ENCODE results near the gene SESTD1. TPM values are rescaled to one million over a fixed set of nuclear protein-coding genes. Genes with fewer than 3 reads are reported as not detected.
A peak's percentile ranks its signal among the peaks of the same experiment; 100 is the strongest.

Gene SESTD1
- total and polyA plus RNA-seq, 2 of the 8 experiments (the other 6 are each of a cell fraction or from before 2014, with no cell fraction given), result 5.2 to 49.6 TPM

DNA sequence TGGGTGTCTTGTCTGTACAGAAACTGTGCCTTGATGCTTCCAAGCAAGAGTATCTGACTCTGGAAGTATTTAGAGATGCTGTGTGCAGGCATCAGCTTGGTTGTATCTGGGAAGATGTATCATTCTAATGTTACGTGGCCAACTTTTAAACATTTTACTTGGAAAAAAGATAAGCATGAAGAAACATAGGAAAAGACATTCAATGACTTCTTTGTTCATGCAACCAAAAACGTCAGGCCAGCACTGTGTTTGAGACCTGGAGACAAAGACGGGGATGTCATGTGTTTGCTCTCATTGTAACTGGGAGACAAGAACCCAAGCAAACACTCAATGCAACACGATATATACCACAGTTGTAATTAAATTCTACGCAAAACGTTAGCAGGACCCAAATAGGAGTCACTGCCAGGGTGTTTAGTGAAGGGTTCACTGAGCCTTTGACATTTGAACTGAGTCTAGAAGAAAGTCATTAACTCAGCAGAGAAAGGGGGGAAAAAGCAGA is 8.9 kb upstream of the SESTD1 start:
- Histone ChIP-seq H3K4me2 (ENCODE audit: insufficient read depth in 1 of 2, low read depth in 2 of 2, low read length in 2 of 2) (no peak overlapping the region), H3K4me3 (ENCODE audit: extremely low read depth in 1 of 4, insufficient read depth in 2 of 4, low read depth in 3 of 4, low read length in 4 of 4) (no peak overlapping the region), H2BK120ac (replicated peaks; ENCODE audit: low read depth, low read length) (no peak overlapping the region), H3K9ac (replicated peaks in 1 of 4; ENCODE audit: extremely low read depth in 1 of 4, low read depth in 3 of 4, low read length in 3 of 4) (no peak overlapping the region), H3K27me3 (replicated peaks in 1 of 4; ENCODE audit: control insufficient read depth in 3 of 4, extremely low read depth in 1 of 4, insufficient read depth in 3 of 4, low read length in 3 of 4) (no peaks in the 10 kb centered on the region), H3K79me1 (ENCODE audit: low read depth, low read length) (no peaks in the 10 kb centered on the region), H4K5ac (ENCODE audit: insufficient read length, low read depth, low read length) (no peak overlapping the region), H3K23ac (ENCODE audit: insufficient read length) (no peak overlapping the region), H4K8ac (ENCODE audit: extremely low read depth, insufficient read depth, low read length) (no peak overlapping the region), H4K91ac (replicated peaks; ENCODE audit: insufficient read length, low read length) (no peak overlapping the region), H3K4me1 (replicated peaks in 1 of 4; ENCODE audit: control insufficient read depth in 3 of 4, insufficient read depth in 4 of 4, low read length in 3 of 4) (no peaks in the 10 kb centered on the region; a peak in 1 of 7 replicates), H3K9me3 (ENCODE audit: insufficient read depth in 2 of 2, low read depth in 1 of 2, low read length in 1 of 2) (no peaks in the 10 kb centered on the region), H2BK5ac (ENCODE audit: low read depth, low read length) (no peak overlapping the region), H3K18ac (ENCODE audit: extremely low read depth, low read length) (no peak overlapping the region), H2BK20ac (ENCODE audit: low read length) (no peak overlapping the region), H3K79me2 (ENCODE audit: control insufficient read depth in 1 of 2, insufficient read depth in 2 of 2, low read length in 2 of 2) (no peaks in the 10 kb centered on the region), H2BK15ac (ENCODE audit: low read length) (no peak overlapping the region), H2AFZ (ENCODE audit: low read length) (0 out of 2 replicates have a peak overlapping the region, but pooled peaks have one; percentile 58), H4K20me1 (replicated peaks in 1 of 2; ENCODE audit: control insufficient read depth in 1 of 2, insufficient read depth in 2 of 2, low read length in 2 of 2) (no peaks in the 10 kb centered on the region), H3K36me3 (ENCODE audit: control insufficient read depth in 2 of 4, insufficient read depth in 4 of 4, low read length in 3 of 4) (no peaks in the 10 kb centered on the region), H3K27ac (ENCODE audit: low read depth, low read length) (no peak overlapping the region), H2BK12ac (ENCODE audit: low read depth, low read length) (no peak overlapping the region), H2AK5ac (ENCODE audit: low read depth, low read length) (no peak overlapping the region), H3K23me2 (ENCODE audit: low read depth, low read length) (no peaks in the 10 kb centered on the region), H3K4ac (replicated peaks; ENCODE audit: insufficient read length, low read depth, low read length) (no peak overlapping the region), H3K56ac (replicated peaks; ENCODE audit: insufficient read length, low read depth, low read length) (no peak overlapping the region), H3K14ac (ENCODE audit: insufficient read length) (no peak overlapping the region)
- POLR2A ChIA-PET (ENCODE audit: partially characterized antibody), result interaction anchor here (0.7 kb wide), 1 partner anchor 18 kb away, joined by 4 read pairs; no protein-coding TSS in a partner anchor
- DNase-seq (ENCODE audit: low read depth in 1 of 2, low spot score in 2 of 2), result no peak
- CTCF ChIA-PET (ENCODE audit: partially characterized antibody), result interaction anchor here (0.5 to 0.6 kb wide), 2 partner anchors 69 to 1637 kb away, joined by 3 read pairs; no protein-coding TSS in a partner anchor
- WGBS, 2 experiments (ENCODE audit: extremely low coverage in 1 of 2, insufficient coverage in 1 of 2, insufficient read length in 1 of 2, insufficient replicate concordance in 2 of 2, low coverage in 1 of 2, low lambda C conversion rate in 2 of 2, missing lambda C conversion rate in 1 of 2), result 91% methylated on average over 6 of the region's 6 CpGs; no CpG with 5 or more reads in 1 of the 2 experiments
- FAIRE-seq, result no peak
- no peak for TF ChIP-seq POU5F1 (IDR thresholded peaks at IDR 0.05; ENCODE audit: low read depth, low read length)
- TF ChIP-seq JUND (IDR thresholded peaks at IDR 0.05; ENCODE audit: low read length), result no peak
- TF ChIP-seq CEBPB (IDR thresholded peaks at IDR 0.05; ENCODE audit: low read depth, low read length), result no peak
- TF ChIP-seq RXRA (IDR thresholded peaks at IDR 0.05; ENCODE audit: insufficient read depth, low read depth, low read length), result no peak
- no peak for TF ChIP-seq KDM1A (IDR thresholded peaks at IDR 0.05; ENCODE audit: borderline replicate concordance, low read length)
